Measurements from ENCODE around the gene CDH4. TPM values are rescaled to one million over a fixed set of nuclear protein-coding genes. Genes with fewer than 3 reads are reported as not detected.

The CDH4 gene
- total and polyA plus RNA-seq, 2 donors (not counting 3 experiments of a cell fraction or from before 2014, with no cell fraction given), result 0.17 to 0.51 TPM

GRCh38 chr20:61697666-61698597 is 445.9 kb downstream of the CDH4 start:
- no peak overlapping the region for H3K4me3 ChIP-seq (replicated peaks in 1 of 3; ENCODE audit: insufficient read depth in 1 of 3, low read depth in 1 of 3, low read length in 3 of 3)
- H3K36me3 ChIP-seq (ENCODE audit: control insufficient read depth in 2 of 2, extremely low read depth in 1 of 2, insufficient read depth in 2 of 2, low read length in 2 of 2), result no peaks in the 10 kb centered on the region
- H3K27me3 ChIP-seq (ENCODE audit: control insufficient read depth in 2 of 2, insufficient read depth in 2 of 2, low read length in 2 of 2), result no peaks in the 10 kb centered on the region
- H3K4me1 ChIP-seq (ENCODE audit: control insufficient read depth, extremely low read depth, insufficient read depth, low read length), result no peaks in the 10 kb centered on the region
- ChIA-PET CTCF (no interaction called here), POLR2A (no interaction called here)
- no TSS peak for BruUV-seq (replicated peaks)
- H3K79me2 ChIP-seq (ENCODE audit: control insufficient read depth, insufficient read depth, low read length), result no peaks in the 10 kb centered on the region
- no peaks in the 10 kb centered on the region for H3K9me3 ChIP-seq (replicated peaks; ENCODE audit: control insufficient read depth, insufficient read depth, low read length)
- H3K9ac ChIP-seq (replicated peaks; ENCODE audit: extremely low read depth, insufficient read depth, low read length), result no peak overlapping the region
- no peak overlapping the region for H2AFZ ChIP-seq (ENCODE audit: low read depth, low read length)
- no peak for TF ChIP-seq FOS (IDR thresholded peaks at IDR 0.05; ENCODE audit: borderline replicate concordance, insufficient read depth, low read length)
- no peak for TF ChIP-seq MAX (IDR thresholded peaks at IDR 0.05; ENCODE audit: insufficient read depth, insufficient read length)
- TF ChIP-seq MYC (IDR thresholded peaks at IDR 0.05; ENCODE audit: low read depth, low read length), result no peak
- no peaks in the 10 kb centered on the region for H4K20me1 ChIP-seq (replicated peaks; ENCODE audit: control insufficient read depth, extremely low read depth, insufficient read depth, low read length)
- H3K4me2 ChIP-seq (ENCODE audit: insufficient read depth, low read length), result no peak overlapping the region
- H3K27ac ChIP-seq (ENCODE audit: insufficient read depth, low read depth, low read length), result no peak overlapping the region
- DNase-seq (ENCODE audit: low read depth, low spot score), result no peak
- no peaks in the 10 kb centered on the region for H3K9me1 ChIP-seq (replicated peaks; ENCODE audit: control insufficient read depth, extremely low read depth, insufficient read depth, low read length)
- dilution Hi-C loops (cut with MboI; ENCODE audit: extremely low pct_ligation_motif_present, low sequenced_read_pairs) (no loop called here), intact Hi-C loops (cut with micrococcal nuclease) (no loop called here)
- FAIRE-seq, result no peak

- no peaks in the 10 kb centered on the region for H3K4me1 ChIP-seq (ENCODE audit: control insufficient read depth, extremely low read depth, insufficient read depth, low read length)
- FAIRE-seq (no peak), DNase-seq (ENCODE audit: low read depth, low spot score) (no peak)
- H2AFZ ChIP-seq (ENCODE audit: low read depth, low read length), result no peak overlapping the region
- H3K27me3 ChIP-seq (ENCODE audit: control insufficient read depth in 2 of 2, insufficient read depth in 2 of 2, low read length in 2 of 2), result no peaks in the 10 kb centered on the region
- H4K20me1 ChIP-seq (replicated peaks; ENCODE audit: control insufficient read depth, extremely low read depth, insufficient read depth, low read length), result no peaks in the 10 kb centered on the region
- no peaks in the 10 kb centered on the region for H3K9me1 ChIP-seq (replicated peaks; ENCODE audit: control insufficient read depth, extremely low read depth, insufficient read depth, low read length)
- no peak overlapping the region for H3K27ac ChIP-seq (ENCODE audit: insufficient read depth, low read depth, low read length)
- H3K4me2 ChIP-seq (ENCODE audit: insufficient read depth, low read length), result no peak overlapping the region
- no peaks in the 10 kb centered on the region for H3K36me3 ChIP-seq (ENCODE audit: control insufficient read depth in 2 of 2, extremely low read depth in 1 of 2, insufficient read depth in 2 of 2, low read length in 2 of 2)
- H3K4me3 ChIP-seq (replicated peaks in 1 of 3; ENCODE audit: insufficient read depth in 1 of 3, low read depth in 1 of 3, low read length in 3 of 3), result no peak overlapping the region
- ChIA-PET POLR2A (no interaction called here), CTCF (no interaction called here)
- dilution Hi-C loops (cut with MboI; ENCODE audit: extremely low pct_ligation_motif_present, low sequenced_read_pairs), result no loop called here
- no TSS peak for BruUV-seq (replicated peaks)
- no peaks in the 10 kb centered on the region for H3K9me3 ChIP-seq (replicated peaks; ENCODE audit: control insufficient read depth, insufficient read depth, low read length)
- no peaks in the 10 kb centered on the region for H3K79me2 ChIP-seq (ENCODE audit: control insufficient read depth, insufficient read depth, low read length)
- H3K9ac ChIP-seq (replicated peaks; ENCODE audit: extremely low read depth, insufficient read depth, low read length), result no peak overlapping the region
- TF ChIP-seq POLR2A (IDR thresholded peaks at IDR 0.05; ENCODE audit: low read depth, low read length) (no peak), MAX (IDR thresholded peaks at IDR 0.05; ENCODE audit: insufficient read depth, insufficient read length) (no peak), CTCF (IDR thresholded peaks at IDR 0.05; ENCODE audit: extremely low read depth in 1 of 2, insufficient read depth in 1 of 2, low read depth in 1 of 2, low read length in 2 of 2) (no peak), EZH2 (IDR thresholded peaks at IDR 0.05; ENCODE audit: borderline replicate concordance, low read depth, low read length, severe bottlenecking) (no peak), MYC (IDR thresholded peaks at IDR 0.05; ENCODE audit: low read depth, low read length) (no peak), GATA2 (IDR thresholded peaks at IDR 0.05; ENCODE audit: insufficient read depth, insufficient read length, low read depth, low read length) (no peak), POLR2AphosphoS5 (IDR thresholded peaks at IDR 0.05; ENCODE audit: insufficient read depth, low read depth, low read length) (no peak), FOS (IDR thresholded peaks at IDR 0.05; ENCODE audit: borderline replicate concordance, insufficient read depth, low read length) (no peak), JUN (IDR thresholded peaks at IDR 0.05; ENCODE audit: borderline replicate concordance, insufficient read depth, insufficient read length, low read depth) (no peak)
- intact Hi-C loops (cut with micrococcal nuclease), result no loop called here
These were observed 446.8 kb downstream of the CDH4 start for GRCh38 chr20:61698598-61699494.

Data from endothelial cell of umbilical vein (primary cell).